Kidney epithelial cell (primary cell): ENCODE data around the gene SHANK3. TPM values are rescaled to one million over a fixed set of nuclear protein-coding genes. Genes with fewer than 3 reads are reported as not detected.

Experiments used
- DNase-seq: peaks from one replicate; pipeline ENCODE4 v3.0.0-alpha.2; 2010; ENCODE audit warnings: low read depth
- H3K27me3 ChIP-seq: 2 replicates; pipeline ENCODE4 v1.6.0; 2011; ENCODE audit warnings: low read length; ENCODE audit not compliant: control insufficient read depth, insufficient read depth
- H3K36me3 ChIP-seq: 2 replicates; pipeline ENCODE4 v1.5.1; 2011; ENCODE audit warnings: low read length; ENCODE audit not compliant: control insufficient read depth, insufficient read depth
- H3K4me3 ChIP-seq: 2 replicates; pipeline ENCODE4 v1.5.1; 2011; ENCODE audit warnings: low read depth, mild to moderate bottlenecking, control low read depth, low read length
- total RNA-seq: library from RNA; depleted of rRNA; stranded (reverse); fragments of >200 nt; gene quantifications from 2 replicates; pipeline ENCODE4 v1.2.3, GENCODE V29; 2015
- TF ChIP-seq, protein P1 (sequence below): IDR thresholded peaks from 2 replicates; pipeline ENCODE4 v1.5.1; 2011; ENCODE audit warnings: mild to moderate bottlenecking, moderate library complexity, low read length, control low read depth, inconsistent platforms; ENCODE audit not compliant: insufficient read depth, poor library complexity, severe bottlenecking

SHANK3 gene
- total RNA-seq, 1 donor from 2014 or later: 3.8 TPM

- no peak for DNase-seq
- Histone ChIP-seq H3K27me3 (peaks cover 3% of the 10 kb centered on the region), H3K36me3 (no peaks in the 10 kb centered on the region)
These were observed 30.4 kb downstream of the SHANK3 start for GRCh38 chr22:50702821-50703725.

DNA sequence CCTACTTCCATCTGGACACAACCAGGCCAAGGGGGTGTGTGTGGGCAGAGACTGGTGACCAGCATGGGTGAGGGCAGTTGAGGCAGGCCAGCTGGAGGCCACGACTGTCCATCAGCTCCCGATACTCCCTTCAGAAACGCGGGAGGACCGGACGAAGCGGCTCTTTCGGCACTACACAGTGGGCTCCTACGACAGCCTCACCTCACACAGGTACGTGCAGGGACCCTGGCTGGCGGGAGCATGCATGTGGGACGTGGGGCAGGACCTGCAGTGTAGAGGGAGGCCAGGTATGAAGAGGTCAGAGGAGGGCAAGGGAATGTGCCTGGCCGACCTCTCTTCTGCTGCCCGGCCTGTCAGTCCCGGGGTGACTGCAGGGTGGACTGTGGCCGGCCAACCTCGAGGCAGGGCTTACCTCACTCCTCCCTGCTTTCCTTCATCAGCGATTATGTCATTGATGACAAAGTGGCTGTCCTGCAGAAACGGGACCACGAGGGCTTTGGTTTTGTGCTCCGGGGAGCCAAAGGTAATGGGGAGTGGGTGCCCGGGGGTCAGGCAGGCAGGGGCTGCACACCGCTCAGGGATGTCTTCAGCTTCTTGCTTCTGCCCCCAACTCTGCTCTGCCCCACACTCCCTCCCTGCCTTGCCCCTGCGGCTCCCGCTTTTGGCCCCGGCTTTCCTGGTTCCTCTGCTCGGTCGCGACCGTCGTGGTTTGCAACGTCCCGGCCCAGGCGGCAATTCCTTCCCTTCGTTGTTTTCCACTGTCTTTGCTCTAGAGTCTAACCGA is 31.3 kb downstream of the SHANK3 start:
- TF ChIP-seq, protein P1, sequence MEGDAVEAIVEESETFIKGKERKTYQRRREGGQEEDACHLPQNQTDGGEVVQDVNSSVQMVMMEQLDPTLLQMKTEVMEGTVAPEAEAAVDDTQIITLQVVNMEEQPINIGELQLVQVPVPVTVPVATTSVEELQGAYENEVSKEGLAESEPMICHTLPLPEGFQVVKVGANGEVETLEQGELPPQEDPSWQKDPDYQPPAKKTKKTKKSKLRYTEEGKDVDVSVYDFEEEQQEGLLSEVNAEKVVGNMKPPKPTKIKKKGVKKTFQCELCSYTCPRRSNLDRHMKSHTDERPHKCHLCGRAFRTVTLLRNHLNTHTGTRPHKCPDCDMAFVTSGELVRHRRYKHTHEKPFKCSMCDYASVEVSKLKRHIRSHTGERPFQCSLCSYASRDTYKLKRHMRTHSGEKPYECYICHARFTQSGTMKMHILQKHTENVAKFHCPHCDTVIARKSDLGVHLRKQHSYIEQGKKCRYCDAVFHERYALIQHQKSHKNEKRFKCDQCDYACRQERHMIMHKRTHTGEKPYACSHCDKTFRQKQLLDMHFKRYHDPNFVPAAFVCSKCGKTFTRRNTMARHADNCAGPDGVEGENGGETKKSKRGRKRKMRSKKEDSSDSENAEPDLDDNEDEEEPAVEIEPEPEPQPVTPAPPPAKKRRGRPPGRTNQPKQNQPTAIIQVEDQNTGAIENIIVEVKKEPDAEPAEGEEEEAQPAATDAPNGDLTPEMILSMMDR: no peak
- no peak for DNase-seq

More at GRCh38 chr22:50702821-50703725, 30.4 kb downstream of the SHANK3 start:
- TF ChIP-seq, protein P1: no peak
- no peak overlapping the region for H3K4me3 ChIP-seq

DNA sequence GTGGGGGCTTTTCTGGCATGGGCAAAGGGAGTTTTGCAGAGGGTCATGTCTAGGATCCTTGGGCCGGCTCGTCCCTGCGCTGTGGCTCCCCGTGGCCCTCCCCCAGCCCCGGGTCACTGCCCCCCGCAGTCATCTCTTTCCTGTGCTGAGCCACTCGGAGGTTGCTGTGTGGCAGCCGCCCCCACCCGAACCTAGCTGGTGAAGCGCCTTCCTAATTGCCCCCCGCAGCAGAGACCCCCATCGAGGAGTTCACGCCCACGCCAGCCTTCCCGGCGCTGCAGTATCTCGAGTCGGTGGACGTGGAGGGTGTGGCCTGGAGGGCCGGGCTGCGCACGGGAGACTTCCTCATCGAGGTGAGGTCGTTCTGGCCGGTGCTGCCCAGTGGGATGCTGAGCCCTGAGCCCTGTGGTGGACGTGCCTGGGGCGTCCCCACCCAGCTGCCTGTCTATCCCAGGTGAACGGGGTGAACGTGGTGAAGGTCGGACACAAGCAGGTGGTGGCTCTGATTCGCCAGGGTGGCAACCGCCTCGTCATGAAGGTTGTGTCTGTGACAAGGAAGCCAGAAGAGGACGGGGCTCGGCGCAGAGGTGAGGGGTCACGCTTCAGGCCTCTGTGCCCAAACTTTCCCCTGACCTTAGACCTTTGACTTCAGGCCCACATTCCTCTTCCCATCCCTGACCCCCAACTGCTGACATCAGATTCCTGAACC is 32.0 kb downstream of the SHANK3 start:
- Histone ChIP-seq H3K27me3 (no peaks in the 10 kb centered on the region), H3K4me3 (no peak overlapping the region), H3K36me3 (no peaks in the 10 kb centered on the region)
- DNase-seq: no peak
- TF ChIP-seq, protein P1: no peak

More for the DNA sequence above, 31.3 kb downstream of the SHANK3 start:
- Histone ChIP-seq H3K4me3 (no peak overlapping the region), H3K27me3 (peaks cover 3% of the 10 kb centered on the region), H3K36me3 (no peaks in the 10 kb centered on the region)

GRCh38 chr22:50705219-50705691 is 32.6 kb downstream of the SHANK3 start:
- Histone ChIP-seq H3K36me3 (no peaks in the 10 kb centered on the region), H3K27me3 (no peaks in the 10 kb centered on the region), H3K4me3 (peak overlapping the region; percentile 46)
- peak; percentile 55 for DNase-seq
- TF ChIP-seq, protein P1: no peak

GRCh38 chr22:50705851-50706351 is 33.3 kb downstream of the SHANK3 start:
- TF ChIP-seq, protein P1: no peak
- no peaks in the 10 kb centered on the region for H3K36me3 ChIP-seq
- H3K27me3 ChIP-seq: no peaks in the 10 kb centered on the region
- peak overlapping the region; percentile 46 for H3K4me3 ChIP-seq
- no peak for DNase-seq
